ENCODE measurements around the gene LHCGR. TPM values are rescaled to one million over a fixed set of nuclear protein-coding genes. Genes with fewer than 3 reads are reported as not detected.

The LHCGR gene
- polyA plus RNA-seq, 4 donors, result 0.18 to 0.29 (median 0.22) TPM

Other genes starting within 250 kb of the LHCGR start
- gene STON1, start 225.6 kb downstream of the LHCGR start, polyA plus RNA-seq (ENCODE audit: insufficient read length in 4 of 4), result 10 to 100 TPM; 38.4 to 41.7 (median 40.5) TPM
- gene GTF2A1L, start 137.9 kb downstream of the LHCGR start, polyA plus RNA-seq (ENCODE audit: insufficient read length in 4 of 4), result 1 to 10 TPM in 1 of 4 donors, under 1 TPM in 3; 0.23 to 3.2 (median 0.66) TPM